T-cell (primary cell): ENCODE measurements around the gene KCNK5. TPM values are rescaled to one million over a fixed set of nuclear protein-coding genes. Genes with fewer than 3 reads are reported as not detected.

Experiments used
- ATAC-seq, 4 experiments: fragments of 200-7000 bp in 3 of 4; fragments of 150-1000 bp in 1 of 4; cut with Tn5 transposase; replicated peaks in 1 of 4; 1 replicate in 3 of 4; 2 replicates in 1 of 4; pipeline ENCODE4 v1.10.0; 2021; ENCODE audit warnings: moderate library complexity in 3 of 4, mild to moderate bottlenecking in 2 of 4, moderate number of reproducible peaks in 1 of 4
- CTCF ChIA-PET, 2 donors: fragments of 300-600 bp; sonication (Branson Sonifier 250); formaldehyde crosslinking; loops; one replicate each; lab custom pipeline; 2022; ENCODE audit warnings: antibody characterized with exemption in 2 of 2; lab: Charles Lee
- POLR2A ChIA-PET, 2 donors: fragments of 300-600 bp; sonication (Branson Sonifier 250); formaldehyde crosslinking; loops; one replicate each; lab custom pipeline; 2022; ENCODE audit warnings: antibody characterized with exemption in 2 of 2; lab: Charles Lee
- DNase-seq, 35 experiments: peaks; one replicate each; pipeline versions ENCODE4 v3.0.0 to v3.0.0-alpha.2; 2013 to 2023
- H3K27ac ChIP-seq: one replicate; pipeline ENCODE4 v1.5.1; 2013; ENCODE audit warnings: low read length
- H3K27me3 ChIP-seq, 2 experiments: replicated peaks in 1 of 2; 1 replicate in 1 of 2; 2 replicates in 1 of 2; pipeline versions ENCODE4 v1.6.1 to v1.7.0; 2013; ENCODE audit warnings: low read length in 1 of 2, mixed read lengths in 1 of 2; ENCODE audit not compliant: control insufficient read depth in 2 of 2, insufficient read depth in 2 of 2; ENCODE audit errors: extremely low read depth in 1 of 2
- H3K36me3 ChIP-seq, 2 donors: 1 replicate in 1 of 2; 2 replicates in 1 of 2; pipeline versions ENCODE4 v1.6.1 to v1.7.0; 2013; ENCODE audit warnings: low read length in 1 of 2; ENCODE audit not compliant: control insufficient read depth in 2 of 2, insufficient read depth in 1 of 2; ENCODE audit errors: extremely low read depth in 1 of 2
- H3K4me1 ChIP-seq, 2 experiments: 1 replicate in 1 of 2; 2 replicates in 1 of 2; pipeline versions ENCODE4 v1.6.1 to v1.7.0; 2013; ENCODE audit warnings: low read length in 2 of 2, mixed read lengths in 1 of 2; ENCODE audit not compliant: insufficient read depth in 2 of 2, control insufficient read depth in 1 of 2; ENCODE audit errors: extremely low read depth in 1 of 2
- H3K4me3 ChIP-seq, 2 donors: 1 replicate in 1 of 2; 2 replicates in 1 of 2; pipeline versions ENCODE4 v1.5.1 to v1.7.0; 2013; ENCODE audit warnings: mild to moderate bottlenecking in 2 of 2, low read length in 1 of 2, moderate library complexity in 1 of 2; ENCODE audit not compliant: control insufficient read depth in 1 of 2; ENCODE audit errors: extremely low read depth in 1 of 2
- H3K9me3 ChIP-seq: 2 replicates; pipeline ENCODE4 v1.7.0; 2013
- H3K27ac Mint-ChIP-seq, 2 donors: one replicate each; pipeline ENCODE4 v1.8.0; 2020 to 2021; ENCODE audit warnings: mild to moderate bottlenecking in 2 of 2, mixed read lengths in 2 of 2
- H3K27me3 Mint-ChIP-seq, 2 donors: one replicate each; pipeline ENCODE4 v1.8.0; 2021 to 2022; ENCODE audit warnings: mixed read lengths in 2 of 2
- H3K36me3 Mint-ChIP-seq: one replicate; pipeline ENCODE4 v1.8.0; 2021; ENCODE audit warnings: mixed read lengths
- H3K4me1 Mint-ChIP-seq, 3 donors: one replicate each; pipeline ENCODE4 v1.8.0; 2020 to 2022; ENCODE audit warnings: mixed read lengths in 3 of 3, mild to moderate bottlenecking in 1 of 3
- H3K4me3 Mint-ChIP-seq, 3 donors: one replicate each; pipeline ENCODE4 v1.8.0; 2020 to 2022; ENCODE audit warnings: mild to moderate bottlenecking in 3 of 3, mixed read lengths in 3 of 3, moderate library complexity in 3 of 3
- H3K9me3 Mint-ChIP-seq, 3 donors: one replicate each; pipeline ENCODE4 v1.8.0; 2020 to 2022; ENCODE audit warnings: mixed read lengths in 3 of 3
- WGBS: methylation state at CpG from one replicate; pipeline ENCODE4 v1.1.5; 2013; ENCODE audit warnings: missing lambda C conversion rate; ENCODE audit not compliant: insufficient coverage; 5-methylcytosine and 5-hydroxymethylcytosine counted together
- total RNA-seq, 35 experiments: library from RNA in 6 of 35; stranded (reverse) in 6 of 35; fragments of 120-200 nt in 1 of 35; gene quantifications; one replicate each; pipeline versions ENCODE4 v1.2.1 to v1.2.4 and lab custom pipeline; 2013 to 2026

KCNK5 gene
- total RNA-seq, 5 donors from 2014 or later (not counting 1 experiment from before 2014, with no cell fraction given), result 0.60 to 1.1 (median 0.93) TPM

DNA sequence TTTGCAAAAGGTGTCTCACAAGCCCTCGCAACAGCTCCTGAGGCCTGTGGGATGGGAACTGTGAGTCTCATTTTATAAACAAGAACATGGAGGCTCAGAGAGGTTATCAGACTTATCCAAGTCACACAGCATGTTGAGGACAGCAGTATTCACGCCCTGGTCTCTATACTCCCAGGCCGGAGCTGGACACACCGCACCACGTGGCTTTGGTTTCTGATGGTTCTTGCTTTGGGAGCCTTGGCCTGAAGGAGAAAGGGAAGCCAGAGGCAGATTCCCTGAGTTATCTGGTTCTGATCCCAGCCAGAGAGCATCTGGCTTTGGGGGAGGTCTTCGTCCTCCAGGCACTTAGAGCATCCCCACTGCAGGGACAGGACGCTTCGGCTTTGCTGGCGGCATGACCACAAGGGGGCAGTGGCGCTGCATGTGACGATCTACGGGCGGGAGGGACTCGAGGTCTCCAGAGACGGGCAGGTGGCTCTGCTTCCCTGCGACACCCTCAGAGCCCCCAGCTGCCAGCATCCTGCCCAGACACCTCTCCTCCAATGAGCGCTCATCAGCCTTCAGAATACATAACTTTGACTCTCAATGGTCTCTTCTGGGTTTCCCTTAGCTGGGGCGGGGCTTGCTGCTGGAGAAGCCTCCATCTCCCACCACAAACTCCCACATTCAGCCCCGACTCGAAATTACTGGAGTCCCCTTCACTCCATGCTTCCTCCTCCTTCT is 62.9 kb downstream of the KCNK5 start:
- Histone ChIP-seq H3K9me3 (no peaks in the 10 kb centered on the region), H3K36me3 (no peaks in the 10 kb centered on the region), H3K4me3 (no peak overlapping the region), H3K4me1 (peaks cover 0 to 8% of the 10 kb centered on the region in 2 experiments), H3K27ac (no peak overlapping the region), H3K27me3 (peaks cover 0 to 21% of the 10 kb centered on the region in 2 experiments)
- WGBS, result 14% methylated on average over 10 of the region's 20 CpGs
- Mint-ChIP-seq H3K36me3 (no peaks in the 10 kb centered on the region), H3K27ac (no peak overlapping the region), H3K4me1 (peaks cover 0 to 6% (median 4%) of the 10 kb centered on the region in 3 donors), H3K27me3 (no peaks in the 10 kb centered on the region), H3K4me3 (peak overlapping the region in 1 of 3 donors; percentile 45), H3K9me3 (peaks cover 0 to 3% (median 2%) of the 10 kb centered on the region in 3 donors)
- ATAC-seq (peak; percentile 63 to 83 (median 78)), DNase-seq (peak; percentile 53 to 87 (median 74))
- CTCF ChIA-PET, result interaction anchor here (1.8 to 2.6 kb wide), 2 partner anchors 136 to 294 kb away, joined by 4 to 26 read pairs; no protein-coding TSS in a partner anchor
- POLR2A ChIA-PET, result no interaction called here

DNA sequence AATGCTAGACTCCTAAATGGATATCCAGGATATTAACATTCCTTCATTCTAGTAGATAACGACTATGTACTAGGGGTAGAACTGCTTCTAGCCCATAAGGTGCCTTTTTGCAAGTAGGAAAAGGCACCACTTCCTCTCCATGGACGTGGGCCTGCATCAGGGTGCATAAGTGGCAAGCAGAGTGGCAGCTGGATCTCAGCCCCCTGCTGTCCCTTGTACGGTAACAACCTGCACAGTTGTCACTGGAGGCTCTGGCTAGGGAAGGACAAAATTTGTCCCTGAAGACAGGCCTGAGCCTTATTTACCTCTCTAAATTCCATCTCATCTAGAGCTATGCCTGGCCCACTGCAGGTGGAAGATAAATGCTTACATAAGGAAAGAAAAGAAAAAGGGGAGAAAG is 71.8 kb downstream of the KCNK5 start:
- Mint-ChIP-seq H3K9me3 (peaks cover 0 to 3% (median 2%) of the 10 kb centered on the region in 3 donors), H3K36me3 (no peaks in the 10 kb centered on the region), H3K27me3 (peaks cover 0 to 4% of the 10 kb centered on the region in 2 donors), H3K4me3 (no peak overlapping the region), H3K4me1 (peaks cover 10 to 13% (median 11%) of the 10 kb centered on the region in 3 donors), H3K27ac (no peak overlapping the region)
- ATAC-seq (no peak), DNase-seq (no peak)
- CTCF ChIA-PET, result interaction anchor here in 1 of 2 donors (0.7 kb wide), 1 partner anchor 189 kb away, joined by 3 read pairs; no protein-coding TSS in a partner anchor
- Histone ChIP-seq H3K4me3 (no peak overlapping the region), H3K36me3 (no peaks in the 10 kb centered on the region), H3K9me3 (no peaks in the 10 kb centered on the region), H3K27me3 (peaks cover 0 to under 1% of the 10 kb centered on the region in 2 experiments), H3K27ac (no peak overlapping the region), H3K4me1 (peaks cover 4 to 6% of the 10 kb centered on the region in 2 experiments)
- POLR2A ChIA-PET, result no interaction called here
- 29% methylated on average over 1 of the region's 3 CpGs for WGBS

DNA sequence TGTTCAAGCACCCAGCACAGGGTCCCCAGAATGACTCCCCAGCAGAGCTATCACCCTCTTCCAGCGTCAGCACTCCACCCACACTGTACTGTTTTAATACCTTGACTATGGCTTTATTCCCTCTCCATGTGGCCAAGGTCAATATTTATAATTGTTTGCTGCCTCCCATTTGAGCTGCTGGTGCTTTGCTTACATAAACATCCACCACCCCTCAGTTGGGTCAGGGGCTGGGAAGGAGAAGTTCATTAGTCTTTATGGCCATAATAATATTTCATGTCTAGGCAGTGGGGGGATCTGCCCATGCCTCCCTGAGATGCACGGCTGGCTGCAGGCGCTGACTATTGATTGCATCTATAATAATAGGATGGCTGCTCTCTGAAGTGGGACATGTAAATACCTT is 72.5 kb downstream of the KCNK5 start:
- no peak overlapping the region for H3K4me3 ChIP-seq
- ChIA-PET POLR2A (no interaction called here), CTCF (no interaction called here)
- H3K4me1 ChIP-seq, result peaks cover 4 to 6% of the 10 kb centered on the region in 2 experiments
- no peaks in the 10 kb centered on the region for H3K36me3 ChIP-seq
- no peak overlapping the region for H3K27ac ChIP-seq
- H3K9me3 Mint-ChIP-seq, result peaks cover 0 to 3% (median 2%) of the 10 kb centered on the region in 3 donors
- peaks cover 5 to 10% of the 10 kb centered on the region in 2 donors for H3K27me3 Mint-ChIP-seq
- H3K9me3 ChIP-seq, result no peaks in the 10 kb centered on the region
- H3K4me3 Mint-ChIP-seq, result no peak overlapping the region
- no peak overlapping the region for H3K27ac Mint-ChIP-seq
- H3K27me3 ChIP-seq, result peaks cover 0 to 5% of the 10 kb centered on the region in 2 experiments
- ATAC-seq (no peak), DNase-seq (no peak)
- no peaks in the 10 kb centered on the region for H3K36me3 Mint-ChIP-seq
- WGBS, result 90% methylated on average over 1 of the region's 3 CpGs
- H3K4me1 Mint-ChIP-seq, result peaks cover 10 to 20% (median 11%) of the 10 kb centered on the region in 3 donors

DNA sequence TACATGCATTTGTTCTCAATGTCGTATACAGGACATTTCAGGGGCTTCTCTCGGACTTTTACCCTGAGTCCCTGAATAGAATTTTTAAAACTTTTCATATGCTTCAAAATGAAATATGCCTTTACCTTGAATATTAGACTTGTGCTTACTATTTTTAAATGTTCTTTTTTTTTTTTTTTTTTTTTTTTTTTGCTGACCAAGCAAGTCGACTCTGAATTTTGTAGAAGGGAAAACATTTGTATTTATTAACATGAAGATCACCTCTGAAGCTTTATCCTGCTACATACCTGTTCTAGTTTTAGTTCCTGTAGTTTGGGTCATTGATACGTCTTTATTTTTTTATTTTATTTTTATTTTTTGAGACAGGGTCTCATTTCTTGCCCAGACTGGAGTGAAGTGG is 74.6 kb downstream of the KCNK5 start:
- Histone ChIP-seq H3K27me3 (peaks cover 0 to 5% of the 10 kb centered on the region in 2 experiments), H3K4me1 (peaks cover 4 to 6% of the 10 kb centered on the region in 2 experiments), H3K36me3 (no peaks in the 10 kb centered on the region), H3K4me3 (no peak overlapping the region), H3K9me3 (no peaks in the 10 kb centered on the region), H3K27ac (no peak overlapping the region)
- Mint-ChIP-seq H3K27ac (no peak overlapping the region), H3K9me3 (peaks cover 0 to 3% (median 2%) of the 10 kb centered on the region in 3 donors), H3K4me1 (peaks cover 14 to 28% (median 15%) of the 10 kb centered on the region in 3 donors), H3K4me3 (no peak overlapping the region), H3K27me3 (peaks cover 5 to 14% of the 10 kb centered on the region in 2 donors), H3K36me3 (no peaks in the 10 kb centered on the region)
- 86% methylated on average over 1 of the region's 4 CpGs for WGBS
- ATAC-seq, result no peak
- POLR2A ChIA-PET, result no interaction called here
- no peak for DNase-seq
- CTCF ChIA-PET, result no interaction called here

DNA sequence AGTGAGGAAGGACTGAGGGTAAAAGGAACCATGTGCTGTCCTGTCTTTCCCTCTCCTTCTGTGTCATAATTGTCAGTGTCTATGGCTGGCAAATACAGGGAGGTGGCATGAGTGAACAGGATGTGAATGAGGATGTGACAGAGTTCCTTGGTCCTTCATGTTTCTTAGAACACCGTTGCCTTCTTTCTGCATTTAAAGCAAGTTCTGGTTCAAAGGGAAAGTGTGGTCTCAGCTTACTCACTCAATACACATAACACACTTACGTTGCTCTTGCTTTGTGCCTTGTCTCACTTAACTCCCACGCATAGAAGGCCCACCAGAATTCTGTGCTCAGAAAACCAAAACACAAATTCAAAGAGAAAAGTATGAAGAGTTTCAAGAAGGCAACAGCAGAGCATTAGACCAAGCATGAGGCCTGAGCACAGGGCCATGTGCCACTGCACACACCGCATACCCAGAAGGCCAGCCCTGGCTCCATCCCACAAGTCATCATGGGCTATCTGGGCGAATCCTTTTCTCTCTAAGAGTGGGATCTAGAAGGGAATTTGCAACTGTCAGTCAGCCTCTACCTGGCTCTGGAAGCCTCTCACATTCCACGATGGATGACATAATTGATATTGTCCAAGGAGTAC is 75.4 kb downstream of the KCNK5 start:
- no peak for DNase-seq

DNA sequence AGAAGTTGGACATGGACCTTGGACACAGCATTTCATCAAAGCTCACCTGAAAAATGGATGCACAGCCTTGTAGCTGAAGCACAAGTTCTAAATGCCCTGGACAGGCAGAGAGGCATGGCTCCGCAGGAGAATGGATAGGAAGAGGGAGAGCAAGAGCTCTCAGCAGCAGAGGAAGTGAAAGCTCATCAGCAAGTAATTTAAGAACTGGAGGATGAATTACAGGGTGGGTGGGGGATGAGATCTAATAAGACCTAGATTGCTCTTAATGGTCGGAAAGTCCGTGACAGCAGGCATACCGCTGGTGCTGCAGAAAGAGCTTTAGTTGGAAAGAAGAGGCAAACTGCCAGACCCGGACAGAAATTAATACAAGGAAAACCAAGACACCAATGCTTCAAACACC is 77.0 kb downstream of the KCNK5 start:
- Histone ChIP-seq H3K36me3 (no peaks in the 10 kb centered on the region), H3K9me3 (no peaks in the 10 kb centered on the region), H3K27ac (no peak overlapping the region), H3K4me3 (no peak overlapping the region), H3K27me3 (peaks cover 0 to 5% of the 10 kb centered on the region in 2 experiments), H3K4me1 (peaks cover 4 to 6% of the 10 kb centered on the region in 2 experiments)
- POLR2A ChIA-PET, result interaction anchor here in 1 of 2 donors (0.7 kb wide), 1 partner anchor 116 kb away, joined by 3 read pairs; no protein-coding TSS in a partner anchor
- Mint-ChIP-seq H3K9me3 (no peaks in the 10 kb centered on the region), H3K4me3 (no peak overlapping the region), H3K36me3 (no peaks in the 10 kb centered on the region), H3K4me1 (peaks cover 14 to 28% (median 15%) of the 10 kb centered on the region in 3 donors), H3K27ac (no peak overlapping the region), H3K27me3 (peaks cover 5 to 27% of the 10 kb centered on the region in 2 donors)
- WGBS, result 82% methylated on average over 3 of the region's 5 CpGs
- DNase-seq (no peak), ATAC-seq (no peak)
- CTCF ChIA-PET, result interaction anchor here (0.6 to 0.7 kb wide), 2 partner anchors 40 to 262 kb away, joined by 4 to 5 read pairs; no protein-coding TSS in a partner anchor

More for the DNA sequence above, 75.4 kb downstream of the KCNK5 start:
- peaks cover 4 to 6% of the 10 kb centered on the region in 2 experiments for H3K4me1 ChIP-seq
- no peaks in the 10 kb centered on the region for H3K36me3 ChIP-seq
- no peaks in the 10 kb centered on the region for H3K36me3 Mint-ChIP-seq
- H3K27me3 ChIP-seq, result peaks cover 0 to 5% of the 10 kb centered on the region in 2 experiments
- 50% methylated on average over 2 of the region's 6 CpGs for WGBS
- no peak overlapping the region for H3K4me3 Mint-ChIP-seq
- ChIA-PET CTCF (no interaction called here), POLR2A (no interaction called here)
- H3K27me3 Mint-ChIP-seq, result peaks cover 5 to 17% of the 10 kb centered on the region in 2 donors
- no peak overlapping the region for H3K27ac ChIP-seq
- ATAC-seq, result peak in 2 of 4 experiments; percentile 70 to 90
- no peak overlapping the region for H3K4me3 ChIP-seq
- no peaks in the 10 kb centered on the region for H3K9me3 ChIP-seq
- peaks cover 14 to 28% (median 15%) of the 10 kb centered on the region in 3 donors for H3K4me1 Mint-ChIP-seq
- peak overlapping the region in 1 of 2 donors; percentile 24 for H3K27ac Mint-ChIP-seq
- H3K9me3 Mint-ChIP-seq, result no peaks in the 10 kb centered on the region
